ENCODE measurements around the gene CEP112.

DNA sequence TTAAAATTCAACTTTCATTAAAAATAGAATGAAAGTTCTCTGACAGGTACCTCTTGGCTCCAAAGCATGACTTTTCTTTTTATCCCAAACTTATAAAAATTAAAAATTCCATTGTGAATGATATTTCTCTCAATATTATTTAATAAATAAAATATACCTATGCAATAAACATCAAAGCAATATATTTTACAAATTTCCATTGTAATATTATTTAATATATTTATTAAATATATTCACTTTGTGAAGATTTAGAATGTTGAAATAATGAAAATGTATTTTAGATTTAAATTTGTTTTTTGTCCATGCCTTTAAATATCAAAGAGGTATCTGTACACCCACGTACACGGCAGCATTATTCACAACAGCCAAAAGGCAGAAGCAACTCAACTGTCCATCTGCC is 147.8 kb downstream of the CEP112 start:
- TF ChIP-seq, protein P1, sequence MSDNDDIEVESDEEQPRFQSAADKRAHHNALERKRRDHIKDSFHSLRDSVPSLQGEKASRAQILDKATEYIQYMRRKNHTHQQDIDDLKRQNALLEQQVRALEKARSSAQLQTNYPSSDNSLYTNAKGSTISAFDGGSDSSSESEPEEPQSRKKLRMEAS (IDR thresholded peaks at IDR 0.05) = no peak
- no peak for TF ChIP-seq JUND (IDR thresholded peaks at IDR 0.05; ENCODE audit: low read length)
- TF ChIP-seq, protein P2, sequence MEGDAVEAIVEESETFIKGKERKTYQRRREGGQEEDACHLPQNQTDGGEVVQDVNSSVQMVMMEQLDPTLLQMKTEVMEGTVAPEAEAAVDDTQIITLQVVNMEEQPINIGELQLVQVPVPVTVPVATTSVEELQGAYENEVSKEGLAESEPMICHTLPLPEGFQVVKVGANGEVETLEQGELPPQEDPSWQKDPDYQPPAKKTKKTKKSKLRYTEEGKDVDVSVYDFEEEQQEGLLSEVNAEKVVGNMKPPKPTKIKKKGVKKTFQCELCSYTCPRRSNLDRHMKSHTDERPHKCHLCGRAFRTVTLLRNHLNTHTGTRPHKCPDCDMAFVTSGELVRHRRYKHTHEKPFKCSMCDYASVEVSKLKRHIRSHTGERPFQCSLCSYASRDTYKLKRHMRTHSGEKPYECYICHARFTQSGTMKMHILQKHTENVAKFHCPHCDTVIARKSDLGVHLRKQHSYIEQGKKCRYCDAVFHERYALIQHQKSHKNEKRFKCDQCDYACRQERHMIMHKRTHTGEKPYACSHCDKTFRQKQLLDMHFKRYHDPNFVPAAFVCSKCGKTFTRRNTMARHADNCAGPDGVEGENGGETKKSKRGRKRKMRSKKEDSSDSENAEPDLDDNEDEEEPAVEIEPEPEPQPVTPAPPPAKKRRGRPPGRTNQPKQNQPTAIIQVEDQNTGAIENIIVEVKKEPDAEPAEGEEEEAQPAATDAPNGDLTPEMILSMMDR (IDR thresholded peaks at IDR 0.05; ENCODE audit: control extremely low read depth in 1 of 3, insufficient read depth in 1 of 3, low read depth in 1 of 3, low read length in 3 of 3) = no peak
- no peak for TF ChIP-seq RAD21 (IDR thresholded peaks at IDR 0.05 in 1 of 2, conservative IDR thresholded peaks at IDR 0.05 in 1 of 2; ENCODE audit: low read depth in 2 of 2, low read length in 2 of 2)
- TF ChIP-seq SUZ12 (IDR thresholded peaks at IDR 0.05; ENCODE audit: low read length) = no peak
- no peak for TF ChIP-seq RFX5 (IDR thresholded peaks at IDR 0.05; ENCODE audit: borderline replicate concordance, low read depth, low read length)
- TF ChIP-seq SIRT6 (IDR thresholded peaks at IDR 0.05; ENCODE audit: low read length) = no peak
- TF ChIP-seq, protein P3, sequence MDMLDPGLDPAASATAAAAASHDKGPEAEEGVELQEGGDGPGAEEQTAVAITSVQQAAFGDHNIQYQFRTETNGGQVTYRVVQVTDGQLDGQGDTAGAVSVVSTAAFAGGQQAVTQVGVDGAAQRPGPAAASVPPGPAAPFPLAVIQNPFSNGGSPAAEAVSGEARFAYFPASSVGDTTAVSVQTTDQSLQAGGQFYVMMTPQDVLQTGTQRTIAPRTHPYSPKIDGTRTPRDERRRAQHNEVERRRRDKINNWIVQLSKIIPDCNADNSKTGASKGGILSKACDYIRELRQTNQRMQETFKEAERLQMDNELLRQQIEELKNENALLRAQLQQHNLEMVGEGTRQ (IDR thresholded peaks at IDR 0.05; ENCODE audit: low read length) = no peak
- no peak for TF ChIP-seq POLR2AphosphoS5 (IDR thresholded peaks at IDR 0.05; ENCODE audit: low read depth, low read length)
- no peak for TF ChIP-seq SP1 (IDR thresholded peaks at IDR 0.05; ENCODE audit: low read depth, low read length)
- no peak for TF ChIP-seq POLR2A (IDR thresholded peaks at IDR 0.05; ENCODE audit: control extremely low read depth in 1 of 2, low read depth in 2 of 2, low read length in 2 of 2)
- no peak for TF ChIP-seq TAF1 (IDR thresholded peaks at IDR 0.05; ENCODE audit: low read depth, low read length)
- TF ChIP-seq TEAD4 (IDR thresholded peaks at IDR 0.05; ENCODE audit: low read depth, low read length) = no peak
- TF ChIP-seq NRF1 (IDR thresholded peaks at IDR 0.05; ENCODE audit: low read depth, low read length) = no peak

Data from H1 (cell line).